Measurements from ENCODE around the gene ACSS1. TPM values are rescaled to one million over a fixed set of nuclear protein-coding genes. Genes with fewer than 3 reads are reported as not detected.

ACSS1 gene
- total RNA-seq, 4 donors from 2014 or later, result 38.5 to 55.5 (median 42.2) TPM

DNA sequence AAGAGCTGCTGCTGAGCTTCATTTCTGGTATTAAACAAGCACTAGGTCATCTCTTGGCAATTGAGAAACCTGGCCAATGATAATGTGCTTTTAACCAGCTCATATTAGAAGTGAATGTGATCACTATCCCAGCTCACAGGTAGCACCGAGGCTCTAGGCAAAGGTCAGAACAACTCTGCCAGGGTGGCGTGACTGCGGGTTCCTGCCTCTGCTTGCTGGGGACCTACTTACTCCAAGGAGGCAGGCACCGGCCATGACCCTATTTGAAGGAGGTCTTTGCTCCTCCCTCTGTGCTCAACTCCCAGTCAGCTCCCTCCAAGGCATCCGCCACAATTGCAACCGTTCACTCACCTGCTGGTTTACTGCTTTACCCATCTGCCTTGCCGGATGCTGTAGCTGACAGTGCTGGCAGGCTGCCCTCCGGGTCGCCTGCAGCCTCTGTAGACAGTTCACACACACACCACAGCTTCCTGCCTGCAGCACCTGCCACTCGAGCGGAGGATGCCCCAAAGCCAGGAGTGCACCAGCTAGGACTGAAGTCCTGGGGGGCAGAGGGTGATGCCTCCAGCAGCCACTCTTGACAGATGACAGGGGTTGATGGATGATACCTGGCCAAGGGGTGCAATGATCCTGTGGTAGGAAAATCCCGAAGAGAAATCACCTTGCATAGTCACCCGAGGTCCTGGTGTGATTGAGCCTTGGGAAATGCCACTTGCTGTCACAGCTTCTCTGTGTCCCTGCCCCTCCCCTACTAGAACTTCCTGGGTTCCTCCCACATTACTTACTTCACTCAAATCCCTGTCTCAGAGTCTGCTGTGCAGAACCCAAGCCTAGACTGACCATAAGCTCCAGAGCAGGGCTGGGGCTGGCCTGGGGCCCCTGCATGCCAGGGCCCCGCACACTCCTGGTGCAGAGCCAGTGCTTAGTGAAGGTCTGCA is 32.8 kb upstream of the ACSS1 start:
- no peaks in the 10 kb centered on the region for H3K9me3 ChIP-seq
- TF ChIP-seq, protein P1, sequence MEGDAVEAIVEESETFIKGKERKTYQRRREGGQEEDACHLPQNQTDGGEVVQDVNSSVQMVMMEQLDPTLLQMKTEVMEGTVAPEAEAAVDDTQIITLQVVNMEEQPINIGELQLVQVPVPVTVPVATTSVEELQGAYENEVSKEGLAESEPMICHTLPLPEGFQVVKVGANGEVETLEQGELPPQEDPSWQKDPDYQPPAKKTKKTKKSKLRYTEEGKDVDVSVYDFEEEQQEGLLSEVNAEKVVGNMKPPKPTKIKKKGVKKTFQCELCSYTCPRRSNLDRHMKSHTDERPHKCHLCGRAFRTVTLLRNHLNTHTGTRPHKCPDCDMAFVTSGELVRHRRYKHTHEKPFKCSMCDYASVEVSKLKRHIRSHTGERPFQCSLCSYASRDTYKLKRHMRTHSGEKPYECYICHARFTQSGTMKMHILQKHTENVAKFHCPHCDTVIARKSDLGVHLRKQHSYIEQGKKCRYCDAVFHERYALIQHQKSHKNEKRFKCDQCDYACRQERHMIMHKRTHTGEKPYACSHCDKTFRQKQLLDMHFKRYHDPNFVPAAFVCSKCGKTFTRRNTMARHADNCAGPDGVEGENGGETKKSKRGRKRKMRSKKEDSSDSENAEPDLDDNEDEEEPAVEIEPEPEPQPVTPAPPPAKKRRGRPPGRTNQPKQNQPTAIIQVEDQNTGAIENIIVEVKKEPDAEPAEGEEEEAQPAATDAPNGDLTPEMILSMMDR (IDR thresholded peaks at IDR 0.05), result no peak
- no peaks in the 10 kb centered on the region for H3K36me3 ChIP-seq
- no peak for DNase-seq (ENCODE audit: low spot score in 2 of 2)
- WGBS, 2 donors, result 52 to 53% methylated on average over 10 to 14 of the region's 14 CpGs
- H3K4me3 ChIP-seq, result no peak overlapping the region
- H3K4me1 ChIP-seq, result no peaks in the 10 kb centered on the region
- H3K27me3 ChIP-seq, result peaks cover 0 to 39% of the 10 kb centered on the region in 2 donors
- H3K27ac ChIP-seq, result no peak overlapping the region

DNA sequence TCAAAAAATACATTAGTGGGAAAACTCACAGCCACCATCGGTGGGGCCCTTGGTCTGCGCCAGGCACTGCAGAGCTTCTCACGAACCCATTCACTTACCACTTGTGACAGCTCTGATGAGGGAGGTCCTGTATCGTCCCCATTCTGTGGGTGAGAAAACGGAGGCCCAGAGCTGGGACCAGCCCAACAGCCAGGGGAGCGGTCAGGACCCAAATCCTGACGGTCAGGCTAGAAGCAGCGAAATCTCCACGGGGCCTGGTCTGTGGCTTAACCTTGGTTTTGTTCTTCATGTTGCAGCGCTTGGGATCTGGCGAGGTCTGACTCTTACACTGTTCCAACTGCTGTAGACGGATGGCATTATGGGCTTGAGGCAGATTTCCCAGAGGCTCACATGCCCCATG is 31.7 kb upstream of the ACSS1 start:
- 85 to 93% methylated on average over 12 of the region's 12 CpGs for WGBS, 2 donors
- no peak for DNase-seq (ENCODE audit: low spot score in 2 of 2)
- TF ChIP-seq POLR2A (IDR thresholded peaks at IDR 0.05), result no peak
- TF ChIP-seq EP300 (IDR thresholded peaks at IDR 0.05), result no peak
- TF ChIP-seq, protein P1 (IDR thresholded peaks at IDR 0.05), result no peak

DNA sequence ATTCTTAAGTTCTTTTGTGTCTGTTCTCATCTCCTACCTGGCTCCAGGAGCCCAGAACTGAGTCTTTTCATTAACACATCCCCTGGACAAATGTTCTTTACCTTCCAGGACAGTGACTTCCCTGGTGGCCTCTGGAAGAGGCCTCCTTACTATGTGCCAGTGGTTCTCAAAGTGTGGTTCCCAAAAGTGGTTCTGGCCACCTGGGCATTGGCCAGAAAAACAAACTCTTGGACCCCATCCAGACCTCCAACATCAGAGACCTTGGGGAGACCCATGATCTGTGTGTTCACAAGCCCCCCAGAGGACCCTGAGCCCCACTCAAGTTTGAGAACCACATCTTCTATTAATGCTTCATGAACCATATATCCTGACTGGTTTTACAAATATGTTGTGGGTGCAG is 31.2 kb upstream of the ACSS1 start:
- DNase-seq (ENCODE audit: low spot score in 2 of 2), result no peak
- Histone ChIP-seq H3K27me3 (peaks cover 0 to 55% of the 10 kb centered on the region in 2 donors), H3K9me3 (no peaks in the 10 kb centered on the region)

More for the DNA sequence above, 31.7 kb upstream of the ACSS1 start:
- Histone ChIP-seq H3K27ac (no peak overlapping the region), H3K4me1 (peaks cover 0 to 4% (median 1%) of the 10 kb centered on the region in 4 donors), H3K4me3 (no peak overlapping the region), H3K36me3 (no peaks in the 10 kb centered on the region), H3K9me3 (no peaks in the 10 kb centered on the region), H3K27me3 (peaks cover 0 to 50% of the 10 kb centered on the region in 2 donors)

DNA sequence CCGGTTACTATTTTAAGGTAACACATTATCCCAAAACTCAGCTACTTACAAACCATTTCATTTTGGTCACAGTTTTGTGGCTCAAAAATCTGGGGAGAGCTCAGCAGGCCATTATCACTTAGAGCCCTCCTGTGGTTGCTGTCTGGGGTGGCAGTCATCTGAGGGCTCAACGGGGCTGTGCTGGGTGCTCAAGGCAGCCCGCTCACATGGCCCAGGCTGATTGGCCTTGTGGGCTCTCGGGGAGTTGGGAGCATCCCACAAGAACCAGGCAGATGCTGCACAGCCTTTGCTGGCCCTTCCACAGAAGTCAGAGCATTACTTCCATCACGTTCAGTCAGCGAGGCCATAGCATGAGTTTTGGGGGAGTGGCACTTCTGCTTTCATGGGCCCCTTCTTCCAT is 30.3 kb upstream of the ACSS1 start:
- no peak for TF ChIP-seq EP300 (IDR thresholded peaks at IDR 0.05)
- TF ChIP-seq, protein P1 (IDR thresholded peaks at IDR 0.05), result no peak
- no peak for TF ChIP-seq POLR2A (IDR thresholded peaks at IDR 0.05)
- DNase-seq (ENCODE audit: low spot score in 2 of 2), result no peak
- 60 to 71% methylated on average over 4 to 6 of the region's 6 CpGs for WGBS, 2 donors
- H3K36me3 ChIP-seq, result no peaks in the 10 kb centered on the region
- H3K27ac ChIP-seq, result no peak overlapping the region
- peaks cover 0 to 64% of the 10 kb centered on the region in 2 donors for H3K27me3 ChIP-seq
- no peak overlapping the region for H3K4me3 ChIP-seq
- H3K4me1 ChIP-seq, result peaks cover 0 to 18% (median 7%) of the 10 kb centered on the region in 4 donors
- H3K9me3 ChIP-seq, result no peaks in the 10 kb centered on the region

More for the DNA sequence above, 31.2 kb upstream of the ACSS1 start:
- H3K4me3 ChIP-seq, result no peak overlapping the region
- H3K4me1 ChIP-seq, result peaks cover 0 to 10% (median 4%) of the 10 kb centered on the region in 4 donors
- no peak overlapping the region for H3K27ac ChIP-seq
- TF ChIP-seq POLR2A (IDR thresholded peaks at IDR 0.05), result no peak
- TF ChIP-seq, protein P1 (IDR thresholded peaks at IDR 0.05), result no peak
- TF ChIP-seq EP300 (IDR thresholded peaks at IDR 0.05), result no peak
- no peaks in the 10 kb centered on the region for H3K36me3 ChIP-seq

DNA sequence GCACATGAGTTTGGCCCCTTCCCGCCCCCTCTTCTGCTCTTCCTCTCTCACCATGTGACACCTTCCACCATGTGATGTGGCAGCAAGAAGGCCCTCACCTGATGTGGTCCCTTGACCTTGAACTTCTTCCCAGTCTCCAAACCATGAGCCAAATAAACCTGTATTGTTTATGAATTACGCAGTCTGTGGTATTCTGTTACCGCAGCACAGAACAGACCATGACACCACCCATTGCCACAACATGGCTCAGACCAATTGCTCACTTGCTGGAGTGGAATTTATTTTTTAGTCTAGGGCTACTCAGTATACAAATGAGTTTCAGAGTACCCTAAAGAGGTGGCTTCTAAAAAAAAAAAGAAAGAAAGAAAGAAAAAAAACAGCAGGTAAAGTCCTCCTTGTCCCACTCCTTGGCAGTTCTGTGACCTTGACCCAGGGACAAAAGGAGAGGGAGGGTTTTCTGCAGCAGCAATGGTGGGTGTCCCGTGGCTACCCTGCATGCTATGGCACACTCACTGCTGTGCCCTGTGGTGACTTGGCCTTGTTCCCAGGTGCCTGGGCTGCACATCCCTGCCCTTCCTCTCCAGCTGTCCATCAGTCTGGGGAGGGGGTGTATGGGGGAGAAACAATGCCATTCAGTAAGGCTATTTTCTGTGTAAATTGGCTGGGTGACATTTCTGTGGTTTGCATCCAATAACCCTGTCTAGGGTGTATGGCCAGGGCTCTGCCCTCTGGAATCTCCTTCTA is 29.4 kb upstream of the ACSS1 start:
- 74 to 84% methylated on average over 4 of the region's 4 CpGs for WGBS, 2 donors
- no peaks in the 10 kb centered on the region for H3K9me3 ChIP-seq
- no peak overlapping the region for H3K4me3 ChIP-seq
- TF ChIP-seq EP300 (IDR thresholded peaks at IDR 0.05) (no peak), POLR2A (IDR thresholded peaks at IDR 0.05) (no peak)
- TF ChIP-seq, protein P1 (IDR thresholded peaks at IDR 0.05), result no peak
- H3K36me3 ChIP-seq, result no peaks in the 10 kb centered on the region
- peaks cover 0 to 25% (median 7%) of the 10 kb centered on the region in 4 donors for H3K4me1 ChIP-seq
- DNase-seq (ENCODE audit: low spot score in 2 of 2), result no peak
- peaks cover 0 to 73% of the 10 kb centered on the region in 2 donors for H3K27me3 ChIP-seq
- no peak overlapping the region for H3K27ac ChIP-seq

Data from tibial nerve (tissue), 4 donors.